Mesendoderm (in vitro differentiated cells): ENCODE results near the gene ATP4B.

Experiments used
- DNase-seq: peaks from one replicate; pipeline ENCODE4 v3.0.0; 2013
- H2AK5ac ChIP-seq: 2 replicates; pipeline ENCODE4 v1.6.1; 2013; ENCODE audit warnings: low read length, inconsistent platforms
- H2BK120ac ChIP-seq: 2 replicates; pipeline ENCODE4 v1.6.1; 2013; ENCODE audit warnings: low read depth, mild to moderate bottlenecking, low read length, moderate library complexity, mixed read lengths
- H2BK15ac ChIP-seq: replicated peaks from 2 replicates; pipeline ENCODE4 v1.6.1; 2013; ENCODE audit warnings: low read depth, mild to moderate bottlenecking, moderate library complexity
- H2BK5ac ChIP-seq: 2 replicates; pipeline ENCODE4 v1.6.1; 2013; ENCODE audit warnings: low read length, inconsistent platforms
- H3K18ac ChIP-seq: 2 replicates; pipeline ENCODE4 v1.6.1; 2013; ENCODE audit warnings: mild to moderate bottlenecking, low read length, mixed read lengths
- H3K23ac ChIP-seq: one replicate; pipeline ENCODE4 v1.6.1; 2013; ENCODE audit warnings: low read length
- H3K27ac ChIP-seq: 2 replicates; pipeline ENCODE4 v1.5.1; 2013; ENCODE audit warnings: low read depth, mild to moderate bottlenecking, inconsistent platforms, low read length, moderate library complexity
- H3K27me3 ChIP-seq: 2 replicates; pipeline ENCODE4 v1.6.1; 2013; ENCODE audit warnings: low read length, control low read depth, mild to moderate bottlenecking, inconsistent platforms; ENCODE audit not compliant: insufficient read depth, poor library complexity
- H3K36me3 ChIP-seq: 2 replicates; pipeline ENCODE4 v1.6.1; 2013; ENCODE audit warnings: low read length, inconsistent platforms; ENCODE audit not compliant: control insufficient read depth, insufficient read depth
- H3K4ac ChIP-seq: one replicate; pipeline ENCODE4 v1.6.1; 2013; ENCODE audit warnings: low read depth, mild to moderate bottlenecking, low read length, moderate library complexity
- H3K4me1 ChIP-seq: 2 replicates; pipeline ENCODE4 v1.6.1; 2013; ENCODE audit warnings: low read depth, low read length, inconsistent platforms; ENCODE audit not compliant: control insufficient read depth
- H3K4me2 ChIP-seq: 2 replicates; pipeline ENCODE4 v1.6.1; 2013; ENCODE audit warnings: low read length
- H3K4me3 ChIP-seq: 2 replicates; pipeline ENCODE4 v1.5.1; 2013; ENCODE audit warnings: mild to moderate bottlenecking, low read length
- H3K56ac ChIP-seq: one replicate; pipeline ENCODE4 v1.6.1; 2013; ENCODE audit warnings: low read length
- H3K79me1 ChIP-seq: 2 replicates; pipeline ENCODE4 v1.6.1; 2013; ENCODE audit warnings: low read length, inconsistent platforms
- H3K79me2 ChIP-seq: 2 replicates; pipeline ENCODE4 v1.6.1; 2013; ENCODE audit warnings: mild to moderate bottlenecking, low read length; ENCODE audit not compliant: control insufficient read depth, insufficient read depth
- H3K9ac ChIP-seq: 2 replicates; pipeline ENCODE4 v1.6.1; 2013; ENCODE audit warnings: low read length, inconsistent platforms
- H4K5ac ChIP-seq: one replicate; pipeline ENCODE4 v1.6.1; 2013; ENCODE audit warnings: low read length
- H4K8ac ChIP-seq: one replicate; pipeline ENCODE4 v1.6.1; 2013; ENCODE audit warnings: low read depth, mild to moderate bottlenecking, control low read depth, low read length, moderate library complexity
- WGBS: extraction: QIAGEN DNeasy Blood & Tissue Kit; methylation state at CpG from one replicate; pipeline ENCODE4 v1.1.7; 2013; ENCODE audit warnings: low lambda C conversion rate, missing lambda C conversion rate; ENCODE audit not compliant: insufficient coverage; ENCODE audit errors: extremely low coverage; 5-methylcytosine and 5-hydroxymethylcytosine counted together

The ATP4B gene

DNA sequence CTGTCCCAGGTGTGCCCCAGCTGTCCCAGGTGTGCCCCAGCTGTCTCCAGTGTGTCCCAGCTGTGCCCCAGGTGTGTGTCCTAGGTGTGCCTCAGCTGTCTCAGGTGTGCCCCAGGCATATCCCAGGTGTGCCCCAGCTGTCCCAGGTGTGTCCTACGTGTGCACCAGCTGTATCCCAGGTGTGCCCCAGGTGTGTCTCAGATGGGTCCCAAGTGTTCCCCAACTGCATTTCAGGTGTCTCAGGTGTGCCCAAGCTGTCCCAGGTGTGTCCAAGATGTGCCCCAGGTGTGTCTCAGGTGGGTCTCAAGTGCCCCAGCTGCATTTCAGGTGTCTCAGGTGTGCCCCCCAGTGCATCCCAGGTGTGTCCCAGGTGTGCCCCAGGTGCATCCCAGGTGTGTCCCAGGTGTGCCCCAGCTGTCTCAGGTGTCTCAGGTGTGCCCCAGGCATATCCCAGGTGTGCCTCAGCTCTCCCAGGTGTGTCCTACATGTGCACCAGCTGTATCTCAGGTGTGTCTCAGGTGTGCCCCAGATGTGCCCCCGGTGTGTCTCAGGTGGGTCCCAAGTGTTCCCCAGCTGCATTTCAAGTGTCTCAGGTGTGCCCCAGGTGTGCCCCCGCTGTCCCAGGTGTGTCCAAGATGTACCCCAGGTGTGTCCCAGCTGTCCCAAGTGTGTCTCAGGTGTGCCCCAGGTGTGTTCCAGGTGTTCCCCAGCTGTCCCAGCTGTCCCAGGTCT lies 7.8 kb upstream of the ATP4B start:
- H3K27me3 ChIP-seq, result no peaks in the 10 kb centered on the region
- no peak overlapping the region for H3K9ac ChIP-seq
- no peaks in the 10 kb centered on the region for H3K36me3 ChIP-seq
- H2BK5ac ChIP-seq, result no peak overlapping the region
- H3K4me2 ChIP-seq, result no peak overlapping the region
- no peak overlapping the region for H3K18ac ChIP-seq
- no peaks in the 10 kb centered on the region for H3K4me1 ChIP-seq
- H3K4ac ChIP-seq, result no peak overlapping the region
- DNase-seq, result no peak
- H4K5ac ChIP-seq, result no peak overlapping the region
- no peak overlapping the region for H3K23ac ChIP-seq
- no peak overlapping the region for H3K4me3 ChIP-seq
- H3K79me1 ChIP-seq, result no peaks in the 10 kb centered on the region
- no peak overlapping the region for H2BK120ac ChIP-seq
- no peak overlapping the region for H3K56ac ChIP-seq
- H2AK5ac ChIP-seq, result no peak overlapping the region
- H3K27ac ChIP-seq, result no peak overlapping the region
- no peaks in the 10 kb centered on the region for H3K79me2 ChIP-seq
- no CpG with 5 or more reads among the region's 3 CpGs for WGBS
- H4K8ac ChIP-seq, result no peak overlapping the region
- H2BK15ac ChIP-seq, result no peak overlapping the region

- Histone ChIP-seq H3K4me2 (no peak overlapping the region), H2BK120ac (no peak overlapping the region), H3K79me2 (no peaks in the 10 kb centered on the region), H3K27ac (no peak overlapping the region), H3K79me1 (no peaks in the 10 kb centered on the region), H4K8ac (no peak overlapping the region), H3K9ac (no peak overlapping the region), H3K36me3 (no peaks in the 10 kb centered on the region), H3K4ac (no peak overlapping the region), H3K4me3 (no peak overlapping the region), H3K27me3 (no peaks in the 10 kb centered on the region), H2BK15ac (no peak overlapping the region), H3K23ac (no peak overlapping the region), H2AK5ac (no peak overlapping the region), H3K18ac (no peak overlapping the region), H3K56ac (no peak overlapping the region), H4K5ac (no peak overlapping the region), H2BK5ac (no peak overlapping the region), H3K4me1 (no peaks in the 10 kb centered on the region)
- no peak for DNase-seq
- no CpG with 5 or more reads among the region's 21 CpGs for WGBS
Measured at GRCh38 chr13:113664751-113665596, 7.0 kb upstream of the ATP4B start.

DNA sequence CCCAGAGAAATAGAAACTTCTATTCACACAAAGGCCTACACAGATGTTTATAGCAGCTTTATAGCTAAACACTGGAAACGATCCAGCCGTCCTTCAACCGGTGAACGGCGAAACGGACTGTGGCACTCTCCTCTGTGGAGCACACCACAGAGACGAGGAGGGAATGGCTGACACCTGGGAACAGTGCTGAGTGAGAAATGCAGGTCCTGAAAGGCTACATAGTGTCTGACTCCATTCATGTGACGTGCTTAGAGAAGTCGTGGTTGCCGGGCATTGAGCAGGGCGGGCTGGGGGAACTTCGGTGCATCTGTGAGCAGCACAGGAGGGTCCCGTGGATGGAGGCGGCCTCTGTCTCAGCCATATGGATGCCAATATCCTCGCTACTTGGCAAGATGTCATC lies 5.9 kb upstream of the ATP4B start:
- no peak for DNase-seq
- H2BK120ac ChIP-seq, result no peak overlapping the region
- H3K4ac ChIP-seq, result no peak overlapping the region
- H3K79me2 ChIP-seq, result no peaks in the 10 kb centered on the region
- no peak overlapping the region for H4K5ac ChIP-seq
- H3K79me1 ChIP-seq, result no peaks in the 10 kb centered on the region
- no peak overlapping the region for H3K4me3 ChIP-seq
- no peak overlapping the region for H4K8ac ChIP-seq
- H3K18ac ChIP-seq, result no peak overlapping the region
- H2AK5ac ChIP-seq, result no peak overlapping the region
- H2BK15ac ChIP-seq, result no peak overlapping the region
- H2BK5ac ChIP-seq, result no peak overlapping the region
- no peak overlapping the region for H3K23ac ChIP-seq
- no peak overlapping the region for H3K9ac ChIP-seq
- H3K36me3 ChIP-seq, result no peaks in the 10 kb centered on the region
- no peak overlapping the region for H3K27ac ChIP-seq
- H3K4me2 ChIP-seq, result no peak overlapping the region
- WGBS, result no CpG with 5 or more reads among the region's 15 CpGs
- no peak overlapping the region for H3K56ac ChIP-seq
- no peaks in the 10 kb centered on the region for H3K27me3 ChIP-seq
- H3K4me1 ChIP-seq, result no peaks in the 10 kb centered on the region

DNA sequence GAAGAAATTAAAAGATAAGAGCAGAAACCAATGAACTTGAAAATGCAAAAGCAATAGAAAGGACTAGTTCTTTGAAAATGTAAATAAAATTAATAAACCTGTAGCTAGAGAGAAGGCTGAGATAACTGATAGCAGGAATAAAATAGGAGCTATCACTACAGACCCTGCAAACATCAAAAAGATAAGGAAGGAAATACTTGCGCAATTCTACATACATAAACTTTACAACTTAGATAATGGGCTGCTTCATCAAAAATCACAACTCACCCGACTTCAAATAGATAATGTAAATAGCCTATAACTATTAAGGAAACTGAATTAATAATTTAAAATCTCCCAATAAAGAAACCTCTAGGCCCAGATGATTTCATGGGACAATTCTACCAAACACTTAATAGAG lies 3.5 kb upstream of the ATP4B start:
- no peak overlapping the region for H2BK120ac ChIP-seq
- H2BK15ac ChIP-seq, result no peak overlapping the region
- no peak overlapping the region for H3K4me3 ChIP-seq
- no peaks in the 10 kb centered on the region for H3K27me3 ChIP-seq
- no peak overlapping the region for H3K56ac ChIP-seq
- no peak overlapping the region for H3K9ac ChIP-seq
- H3K27ac ChIP-seq, result no peak overlapping the region
- no peak overlapping the region for H3K23ac ChIP-seq
- no peaks in the 10 kb centered on the region for H3K36me3 ChIP-seq
- H3K79me2 ChIP-seq, result no peaks in the 10 kb centered on the region
- no peak overlapping the region for H4K5ac ChIP-seq
- H4K8ac ChIP-seq, result no peak overlapping the region
- no peaks in the 10 kb centered on the region for H3K79me1 ChIP-seq
- no peak overlapping the region for H3K4ac ChIP-seq
- no peaks in the 10 kb centered on the region for H3K4me1 ChIP-seq
- no peak for DNase-seq
- WGBS, result 100% methylated on average over 1 of the region's 2 CpGs
- no peak overlapping the region for H3K18ac ChIP-seq
- H3K4me2 ChIP-seq, result no peak overlapping the region
- H2AK5ac ChIP-seq, result no peak overlapping the region
- H2BK5ac ChIP-seq, result no peak overlapping the region

DNA sequence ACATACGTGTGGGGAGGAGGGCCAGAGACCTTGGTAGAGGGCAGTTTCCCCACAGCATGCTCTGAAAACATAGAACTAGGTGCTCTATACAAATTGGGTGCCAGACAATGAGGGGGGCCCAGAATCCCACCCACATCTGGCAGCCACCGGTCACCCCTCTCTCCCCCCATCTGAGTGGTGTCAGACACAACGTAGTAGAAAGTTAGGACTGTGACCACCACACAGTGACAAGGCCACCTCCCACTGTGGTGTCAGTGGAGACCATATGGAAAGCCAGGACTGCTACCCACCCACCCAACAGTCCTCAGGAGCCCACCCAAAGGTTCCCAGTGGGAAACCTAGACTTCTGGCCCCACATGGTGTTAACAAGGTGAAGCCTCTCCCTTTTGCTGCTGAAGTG lies 2.1 kb upstream of the ATP4B start:
- DNase-seq, result no peak
- WGBS, result no CpG with 5 or more reads among the region's 3 CpGs
- Histone ChIP-seq H2BK120ac (no peak overlapping the region), H3K79me2 (no peaks in the 10 kb centered on the region), H3K4me2 (no peak overlapping the region), H2BK5ac (no peak overlapping the region), H3K27me3 (no peaks in the 10 kb centered on the region), H3K79me1 (no peaks in the 10 kb centered on the region), H3K18ac (no peak overlapping the region), H3K4ac (no peak overlapping the region), H3K23ac (no peak overlapping the region), H3K36me3 (no peaks in the 10 kb centered on the region), H4K8ac (no peak overlapping the region), H3K4me3 (no peak overlapping the region), H3K27ac (no peak overlapping the region), H3K9ac (no peak overlapping the region), H2AK5ac (no peak overlapping the region), H3K4me1 (no peaks in the 10 kb centered on the region), H2BK15ac (no peak overlapping the region), H3K56ac (no peak overlapping the region), H4K5ac (no peak overlapping the region)
